Central memory CD4-positive, alpha-beta T cell (primary cell): Measurements from ENCODE around the gene NRXN3.
"Not testable (repeated sequence)": the region's sequence is repeated elsewhere in the genome, so short reads cannot be mapped to it uniquely, and the experiment has no call there.

Experiments used
- DNase-seq: peaks from one replicate; pipeline ENCODE4 v3.0.0; 2022

The NRXN3 gene

GRCh38 chr14:79728331-79728730, 1558.2 kb downstream of the NRXN3 start:
- DNase-seq, result no peak

GRCh38 chr14:79729731-79730130, 1559.6 kb downstream of the NRXN3 start:
- no peak for DNase-seq

DNA sequence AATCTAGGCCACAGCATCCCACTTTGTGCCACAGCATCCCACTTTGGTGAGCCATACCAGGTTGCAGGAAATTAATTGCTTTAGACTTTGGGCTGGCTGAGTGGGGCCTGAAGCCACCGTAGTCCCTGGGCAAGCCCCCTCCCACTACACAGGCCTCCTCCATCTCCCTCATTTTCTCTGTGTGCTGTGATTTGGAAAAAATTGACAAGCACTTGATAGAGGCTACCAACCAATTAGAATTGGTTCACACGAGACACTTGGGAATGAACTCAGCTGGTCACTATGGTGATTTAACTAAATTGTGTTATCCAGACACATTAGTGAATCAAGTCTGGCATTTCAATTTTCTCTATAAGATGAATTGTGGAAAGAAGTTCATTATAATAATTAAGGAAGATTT, 1560.0 kb downstream of the NRXN3 start:
- DNase-seq, result no peak

GRCh38 chr14:79730953-79731352, 1560.8 kb downstream of the NRXN3 start:
- DNase-seq, result no peak

DNA sequence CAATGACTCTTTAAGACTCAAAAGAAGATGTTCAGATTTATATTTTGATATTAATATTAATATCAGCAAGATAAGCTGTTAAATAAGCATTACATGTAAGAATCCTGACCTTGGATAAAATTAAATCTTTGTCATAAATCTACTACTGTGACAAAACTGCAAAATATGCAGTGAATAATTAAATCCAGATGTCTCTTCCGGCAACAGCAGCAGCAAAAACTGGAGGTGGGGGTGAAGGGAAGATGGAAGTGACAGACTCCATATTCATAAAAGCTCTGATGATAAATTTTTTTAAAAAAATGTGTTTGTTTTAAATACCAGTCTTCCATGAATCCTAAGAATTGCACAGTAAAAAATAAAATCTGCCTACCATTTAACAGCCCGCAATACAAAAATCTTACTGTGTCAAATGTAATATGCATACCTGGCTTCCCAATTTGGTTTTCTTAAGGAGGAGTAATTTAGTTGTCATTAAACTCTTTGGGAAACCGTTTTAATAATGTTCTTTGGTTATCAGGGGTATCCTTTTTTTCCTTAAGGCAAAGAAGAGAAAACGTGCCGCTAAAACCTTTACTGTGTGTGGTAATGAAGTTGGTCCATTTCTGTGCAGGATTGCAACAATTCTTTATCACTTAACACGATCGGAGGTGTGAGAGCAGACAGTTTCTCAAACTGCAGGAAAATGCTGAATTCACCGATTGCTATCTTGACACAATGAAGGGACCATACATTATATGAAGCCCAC, 1562.9 kb downstream of the NRXN3 start:
- DNase-seq, result no peak

DNA sequence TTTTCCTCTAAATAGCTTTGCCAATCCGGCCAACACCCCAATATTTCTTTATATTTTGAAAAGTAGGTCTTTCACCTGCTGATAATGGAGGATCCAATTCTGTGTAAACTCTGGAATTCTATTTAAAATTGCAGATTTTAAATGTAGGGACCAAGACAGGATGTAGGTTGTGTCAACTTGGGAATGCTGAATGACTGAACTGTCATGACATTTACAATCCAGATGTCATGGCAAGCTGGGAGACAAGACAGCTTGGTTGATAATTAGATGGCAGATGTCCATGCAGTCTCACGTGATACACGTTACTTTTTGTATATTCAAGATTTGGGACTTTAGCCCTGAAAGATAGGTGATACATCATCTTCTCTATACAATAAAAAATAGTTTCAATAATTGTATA, 1564.0 kb downstream of the NRXN3 start:
- no peak for DNase-seq

- no peak for DNase-seq
Observed at GRCh38 chr14:79734656-79735055, 1564.5 kb downstream of the NRXN3 start.

- DNase-seq, result no peak
Observed at GRCh38 chr14:79735121-79735520, 1564.9 kb downstream of the NRXN3 start.

- DNase-seq, result no peak
Observed at GRCh38 chr14:79740066-79740601, 1570.0 kb downstream of the NRXN3 start.

GRCh38 chr14:79742142-79742541, 1572.0 kb downstream of the NRXN3 start:
- DNase-seq, result no peak

GRCh38 chr14:79745046-79745445, 1574.9 kb downstream of the NRXN3 start:
- no peak for DNase-seq

GRCh38 chr14:79749065-79749464, 1578.9 kb downstream of the NRXN3 start:
- DNase-seq, result no peak

GRCh38 chr14:79758985-79759384, 1588.8 kb downstream of the NRXN3 start:
- no peak for DNase-seq

DNA sequence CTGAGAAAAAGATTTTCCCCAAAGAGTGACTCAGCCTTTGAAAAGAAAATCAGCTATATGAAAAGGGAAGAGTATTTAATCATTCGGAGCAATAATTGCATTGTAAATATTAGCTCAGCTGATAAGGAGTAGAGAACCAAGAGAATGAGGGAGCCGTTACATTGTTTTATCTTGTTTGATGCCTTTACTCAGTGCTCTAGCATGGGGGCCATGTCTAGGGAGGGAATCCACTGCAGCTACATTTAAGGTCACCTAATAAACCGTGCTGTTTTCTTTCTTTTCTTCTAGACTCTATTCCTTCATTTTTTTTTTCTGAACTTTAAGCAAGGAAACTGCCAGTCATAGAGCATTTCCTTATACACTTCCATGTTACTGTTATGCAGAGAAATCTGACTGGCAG, 1594.2 kb downstream of the NRXN3 start:
- no peak for DNase-seq

DNA sequence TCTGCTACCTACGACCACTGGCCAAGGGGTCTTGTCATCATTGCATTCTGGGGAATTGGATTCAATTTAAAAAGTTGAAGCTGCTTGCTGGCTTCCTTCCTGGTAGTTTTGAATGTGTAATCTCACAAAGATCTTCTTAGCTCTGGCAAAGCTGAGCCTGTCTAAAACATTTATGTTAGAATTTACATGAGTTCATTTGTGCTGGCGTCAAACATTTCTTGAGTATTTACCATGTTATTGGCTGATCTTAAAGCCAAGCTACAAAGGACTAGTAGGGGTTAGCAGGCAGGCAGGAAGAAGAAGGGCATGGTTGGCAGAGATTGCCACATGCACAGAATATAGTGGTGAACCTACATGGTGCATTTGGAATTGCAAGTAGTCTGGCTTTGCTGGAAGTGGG, 1596.3 kb downstream of the NRXN3 start:
- no peak for DNase-seq

DNA sequence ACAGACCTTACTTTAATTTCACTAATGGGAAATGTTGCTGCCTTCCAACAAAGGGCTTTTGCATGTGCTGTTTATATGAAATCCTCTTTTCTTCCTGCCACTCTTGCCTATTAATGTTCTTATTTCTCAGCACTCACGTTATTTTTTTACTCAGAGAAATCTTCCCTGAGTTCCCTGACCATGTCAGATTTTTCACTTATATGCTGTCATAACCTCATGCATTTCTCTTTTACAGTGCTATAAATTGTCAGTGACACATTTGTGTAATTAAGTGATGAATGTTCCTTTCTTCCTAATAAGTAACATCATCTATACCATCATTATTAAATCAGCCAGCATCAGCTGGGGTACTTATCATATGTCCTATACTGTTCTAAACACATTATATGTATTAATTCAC, 1597.1 kb downstream of the NRXN3 start:
- no peak for DNase-seq

- DNase-seq, result not testable (repeated sequence)
Observed at GRCh38 chr14:79767721-79768120, 1597.5 kb downstream of the NRXN3 start.

DNA sequence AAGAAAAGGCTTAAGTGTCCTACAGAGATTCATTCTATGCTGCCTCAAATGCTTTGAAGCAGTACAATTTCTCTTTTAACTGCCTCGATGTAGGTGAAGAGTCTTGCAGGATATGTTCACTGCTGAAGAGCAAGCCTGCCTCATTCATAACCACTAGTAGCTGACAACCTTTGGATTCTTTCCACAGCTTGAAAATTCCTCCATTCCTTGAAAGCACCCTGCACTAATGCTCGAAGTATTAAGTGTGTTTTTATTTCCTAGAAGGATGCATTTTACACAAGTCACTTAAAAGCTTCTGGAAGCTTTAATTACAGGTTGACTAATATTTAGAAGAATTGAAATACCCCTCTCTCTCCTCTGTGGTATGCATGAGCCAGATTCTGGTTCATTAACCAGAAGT, 1611.7 kb downstream of the NRXN3 start:
- DNase-seq, result no peak

- DNase-seq, result no peak
Observed at GRCh38 chr14:79783041-79783440, 1612.9 kb downstream of the NRXN3 start.

GRCh38 chr14:79786522-79786921, 1616.3 kb downstream of the NRXN3 start:
- no peak for DNase-seq

GRCh38 chr14:79788346-79788745, 1618.2 kb downstream of the NRXN3 start:
- no peak for DNase-seq

GRCh38 chr14:79791055-79791732, 1621.0 kb downstream of the NRXN3 start:
- no peak for DNase-seq

- DNase-seq, result no peak
Observed at GRCh38 chr14:79802093-79802492, 1631.9 kb downstream of the NRXN3 start.

DNA sequence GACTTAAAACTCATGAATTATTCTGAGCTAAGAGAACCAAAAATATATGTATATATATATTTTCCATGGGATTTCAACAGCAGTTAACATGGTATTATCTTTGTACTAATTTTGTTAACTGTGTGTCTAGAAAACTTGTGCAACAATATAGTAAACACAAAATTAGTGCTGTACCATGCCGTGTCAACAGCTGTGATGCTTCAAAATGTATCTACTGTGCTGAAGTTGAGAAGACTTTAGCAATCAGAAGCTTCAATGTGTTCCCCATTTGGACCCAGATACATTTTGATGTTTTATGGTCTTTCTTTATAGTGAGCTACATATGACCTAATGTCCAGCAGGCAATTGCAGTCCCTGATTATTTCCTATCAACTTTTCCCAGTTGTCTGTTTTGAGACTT, 1635.5 kb downstream of the NRXN3 start:
- DNase-seq, result no peak
